Lower lobe of right lung (tissue), 2 donors: ENCODE measurements around the gene CDC42. TPM values are rescaled to one million over a fixed set of nuclear protein-coding genes. Genes with fewer than 3 reads are reported as not detected.

Source experiments
- ATAC-seq, 2 donors: fragments of 200-7000 bp; cut with Tn5 transposase; one replicate each; pipeline ENCODE4 v1.9.1; 2020 to 2022; ENCODE audit warnings: mild to moderate bottlenecking in 2 of 2, moderate library complexity in 2 of 2
- DNase-seq: peaks from one replicate; pipeline ENCODE4 v3.0.0-alpha.2; 2020
- H3K27ac ChIP-seq: fragments of 200-600 bp; one replicate; pipeline ENCODE4 v1.8.0; 2022
- H3K27me3 ChIP-seq: fragments of 200-600 bp; one replicate; pipeline ENCODE4 v1.8.0; 2022; ENCODE audit warnings: low read depth
- H3K36me3 ChIP-seq: fragments of 200-600 bp; one replicate; pipeline ENCODE4 v1.8.0; 2022; ENCODE audit warnings: mild to moderate bottlenecking
- H3K4me1 ChIP-seq: fragments of 200-600 bp; one replicate; pipeline ENCODE4 v1.8.0; 2022
- H3K4me3 ChIP-seq: fragments of 200-600 bp; one replicate; pipeline ENCODE4 v1.8.0; 2022; ENCODE audit warnings: mild to moderate bottlenecking
- H3K9me3 ChIP-seq: fragments of 200-600 bp; one replicate; pipeline ENCODE4 v1.8.0; 2022
- CTCF ChIP-seq: fragments of 200-600 bp; IDR thresholded peaks from one replicate; pipeline ENCODE4 v1.8.0; 2022; ENCODE audit warnings: antibody characterized with exemption, mild to moderate bottlenecking
- intact Hi-C: fragments of 100-400 bp; cut with DNase I; formaldehyde crosslinking; loops from one replicate; pipeline ENCODE4 v1.11.0; 2022
- total RNA-seq: library from RNA; stranded (reverse); fragmentation: NEBNext Ultra II Directional; extraction: Animal tissue kit (Norgen Biotek cat#: 25700); gene quantifications from one replicate; pipeline ENCODE4 v1.2.1, GENCODE V29; 2021
- donor health status: DM: no; HTN: yes; CAD: no; lungs with severe emphysema.

The CDC42 gene
- total RNA-seq, 1 donor from 2014 or later = 255 TPM

DNA sequence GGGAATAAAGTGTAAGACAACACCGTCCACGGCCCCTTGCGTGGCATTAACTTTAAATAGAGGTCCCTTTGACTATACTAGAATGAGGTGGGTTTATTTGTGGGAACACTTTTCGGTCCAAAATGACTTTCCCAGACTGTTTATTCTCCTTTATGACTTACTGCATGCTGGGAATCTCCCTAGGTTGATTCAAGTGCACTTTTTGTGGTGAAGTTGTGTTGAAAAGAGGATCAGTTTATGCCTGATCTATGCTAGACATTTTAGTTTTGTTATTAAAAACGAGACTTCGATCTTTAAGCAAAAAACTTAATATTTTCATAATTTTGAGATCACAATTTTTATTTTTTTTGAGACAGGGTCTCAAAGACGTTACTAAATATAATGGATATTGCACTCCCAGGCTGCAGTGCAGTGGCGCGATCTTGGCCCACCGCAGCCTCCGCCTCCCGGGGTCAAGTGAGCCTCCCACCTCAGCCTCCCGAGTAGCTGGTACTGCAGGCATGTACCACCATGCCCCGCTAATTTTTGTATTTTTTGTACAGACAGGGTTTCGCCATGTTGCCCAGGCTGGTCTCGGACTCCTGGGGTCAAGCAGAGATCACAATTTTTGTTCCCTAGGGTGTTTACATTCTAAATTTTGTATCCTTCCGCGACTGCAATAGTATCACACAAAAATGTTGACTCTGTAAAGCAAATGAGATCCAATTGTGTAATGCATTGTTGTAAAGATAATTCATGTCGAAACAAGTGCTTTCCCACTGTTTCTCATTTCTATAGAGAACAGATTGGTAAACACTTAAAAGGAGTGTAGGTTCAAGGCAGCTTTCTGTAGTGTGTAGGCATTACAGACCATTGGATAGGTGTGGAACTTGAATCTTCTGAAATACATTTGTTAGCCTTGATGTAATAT lies 1.6 kb downstream of the CDC42 start:
- peak overlapping the region; percentile 72 for H3K4me3 ChIP-seq
- peak overlapping the region; percentile 100 for H3K27ac ChIP-seq
- H3K9me3 ChIP-seq = no peaks in the 10 kb centered on the region
- H3K4me1 ChIP-seq = peaks cover 54% of the 10 kb centered on the region
- DNase-seq (no peak), ATAC-seq (no peak)
- no peaks in the 10 kb centered on the region for H3K27me3 ChIP-seq
- intact Hi-C loops = no loop called here
- TF ChIP-seq CTCF = no peak
- peaks cover 15% of the 10 kb centered on the region for H3K36me3 ChIP-seq

GRCh38 chr1:22055463-22055862 lies 3.0 kb downstream of the CDC42 start:
- DNase-seq (no peak), ATAC-seq (no peak)
- Histone ChIP-seq H3K36me3 (peaks cover 17% of the 10 kb centered on the region), H3K27me3 (no peaks in the 10 kb centered on the region), H3K4me1 (peaks cover 67% of the 10 kb centered on the region), H3K27ac (no peak overlapping the region), H3K9me3 (no peaks in the 10 kb centered on the region), H3K4me3 (peak overlapping the region; percentile 6)
- intact Hi-C loops = no loop called here
- TF ChIP-seq CTCF = no peak

- Histone ChIP-seq H3K9me3 (no peaks in the 10 kb centered on the region), H3K36me3 (peaks cover 17% of the 10 kb centered on the region), H3K27me3 (no peaks in the 10 kb centered on the region), H3K27ac (no peak overlapping the region), H3K4me1 (peaks cover 73% of the 10 kb centered on the region), H3K4me3 (no peak overlapping the region)
- ATAC-seq (no peak), DNase-seq (no peak)
- intact Hi-C loops = no loop called here
- no peak for TF ChIP-seq CTCF
These were observed 3.5 kb downstream of the CDC42 start for GRCh38 chr1:22056043-22056442.

- no peak for DNase-seq
- peaks cover 17% of the 10 kb centered on the region for H3K36me3 ChIP-seq
- no peak for ATAC-seq
- H3K9me3 ChIP-seq = no peaks in the 10 kb centered on the region
- H3K4me3 ChIP-seq = no peak overlapping the region
- peaks cover 82% of the 10 kb centered on the region for H3K4me1 ChIP-seq
- no peaks in the 10 kb centered on the region for H3K27me3 ChIP-seq
- intact Hi-C loops = no loop called here
- H3K27ac ChIP-seq = no peak overlapping the region
- no peak for TF ChIP-seq CTCF
These were observed 4.4 kb downstream of the CDC42 start for GRCh38 chr1:22056936-22057335.

DNA sequence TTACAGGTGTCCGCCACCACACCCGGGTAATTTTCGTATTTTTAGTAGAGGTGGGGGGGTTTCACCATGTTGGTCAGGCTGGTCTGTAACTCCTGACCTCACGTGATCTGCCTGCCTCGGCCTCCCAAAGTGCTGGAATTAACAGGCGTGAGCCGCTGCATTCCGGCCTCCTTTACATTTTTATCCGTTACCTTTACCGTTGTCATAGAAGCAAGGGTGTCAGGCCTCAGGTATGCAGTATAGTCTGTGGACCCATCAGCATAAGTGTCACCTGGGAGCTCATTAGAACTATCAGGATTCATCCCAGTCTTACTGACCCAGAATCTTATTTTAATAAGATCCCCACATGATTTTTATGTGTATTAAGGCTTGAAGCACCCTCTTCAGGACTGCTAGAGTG lies 5.4 kb downstream of the CDC42 start:
- no peaks in the 10 kb centered on the region for H3K9me3 ChIP-seq
- no peak for ATAC-seq
- intact Hi-C loops = no loop called here
- TF ChIP-seq CTCF = no peak
- DNase-seq = no peak
- no peak overlapping the region for H3K27ac ChIP-seq
- H3K4me3 ChIP-seq = no peak overlapping the region
- no peaks in the 10 kb centered on the region for H3K27me3 ChIP-seq
- peaks cover 90% of the 10 kb centered on the region for H3K4me1 ChIP-seq
- H3K36me3 ChIP-seq = peaks cover 17% of the 10 kb centered on the region
